GM23338 (cell line): ENCODE results near the gene FANCC. TPM values are rescaled to one million over a fixed set of nuclear protein-coding genes. Genes with fewer than 3 reads are reported as not detected.

Source experiments
- ATAC-seq: fragments of 200-7000 bp; cut with Tn5 transposase; 3 replicates; pipeline ENCODE4 v1.9.1; 2020
- DNase-seq: peaks from one replicate; pipeline ENCODE4 v3.0.0-alpha.2; 2015; ENCODE audit warnings: low spot score
- H2AFZ ChIP-seq: fragments of 200-600 bp; sonication (generic); 2 replicates; pipeline ENCODE4 v1.8.0; 2016; ENCODE audit warnings: antibody characterized with exemption, mild to moderate bottlenecking, moderate library complexity
- H3F3A ChIP-seq: fragments of 200-600 bp; sonication (generic); replicated peaks from 2 replicates; pipeline ENCODE4 v1.8.0; 2017; ENCODE audit warnings: antibody characterized with exemption, mixed run types, low read depth
- H3K27ac ChIP-seq: fragments of 200-600 bp; sonication (generic); 2 replicates; pipeline ENCODE4 v1.6.1; 2016; ENCODE audit warnings: low read depth
- H3K27me3 ChIP-seq: fragments of 200-600 bp; sonication (generic); 2 replicates; pipeline ENCODE4 v1.8.0; 2016; ENCODE audit warnings: mild to moderate bottlenecking, mixed run types, moderate library complexity; ENCODE audit not compliant: insufficient read depth
- H3K36me3 ChIP-seq: fragments of 200-600 bp; sonication (generic); 2 replicates; pipeline ENCODE4 v1.8.0; 2016; ENCODE audit warnings: mild to moderate bottlenecking; ENCODE audit not compliant: insufficient read depth
- H3K4me1 ChIP-seq: fragments of 200-600 bp; sonication (generic); 2 replicates; pipeline ENCODE4 v1.8.0; 2016; ENCODE audit warnings: mild to moderate bottlenecking, moderate library complexity; ENCODE audit not compliant: insufficient read depth
- H3K4me2 ChIP-seq: fragments of 200-600 bp; sonication (generic); 2 replicates; pipeline ENCODE4 v1.7.1; 2017; ENCODE audit warnings: mixed run types
- H3K4me3 ChIP-seq: fragments of 200-600 bp; sonication (generic); 2 replicates; pipeline ENCODE4 v1.6.1; 2016; ENCODE audit warnings: mixed run types
- H3K79me2 ChIP-seq: fragments of 200-600 bp; sonication (generic); replicated peaks from 2 replicates; pipeline ENCODE4 v1.8.0; 2017; ENCODE audit warnings: mild to moderate bottlenecking; ENCODE audit not compliant: insufficient read depth
- H3K9me2 ChIP-seq: fragments of 200-600 bp; sonication (generic); 2 replicates; pipeline ENCODE4 v1.8.0; 2017; ENCODE audit not compliant: insufficient read depth
- H4K20me1 ChIP-seq: fragments of 200-600 bp; sonication (generic); replicated peaks from 2 replicates; pipeline ENCODE4 v1.8.0; 2017; ENCODE audit warnings: mild to moderate bottlenecking; ENCODE audit not compliant: insufficient read depth
- H3K27ac Mint-ChIP-seq: 2 replicates; pipeline ENCODE4 v1.8.0; 2020; ENCODE audit warnings: inconsistent platforms, mild to moderate bottlenecking, moderate library complexity, mixed read lengths
- H3K27me3 Mint-ChIP-seq: 3 replicates; pipeline ENCODE4 v1.8.0; 2022; ENCODE audit warnings: low read depth, mild to moderate bottlenecking, moderate library complexity, mixed read lengths, inconsistent platforms; ENCODE audit not compliant: insufficient read depth, poor library complexity
- H3K36me3 Mint-ChIP-seq: 3 replicates; pipeline ENCODE4 v1.8.0; 2021; ENCODE audit warnings: low read depth, mild to moderate bottlenecking, inconsistent platforms, moderate library complexity, mixed read lengths
- H3K4me1 Mint-ChIP-seq: 3 replicates; pipeline ENCODE4 v1.8.0; 2020; ENCODE audit warnings: mild to moderate bottlenecking, inconsistent platforms, mixed read lengths
- H3K4me3 Mint-ChIP-seq: 3 replicates; pipeline ENCODE4 v1.8.0; 2021; ENCODE audit warnings: moderate library complexity, mild to moderate bottlenecking, inconsistent platforms, mixed read lengths
- H3K9me3 Mint-ChIP-seq: 3 replicates; pipeline ENCODE4 v1.8.0; 2020; ENCODE audit warnings: moderate library complexity, mild to moderate bottlenecking, inconsistent platforms, mixed read lengths
- CREB1 ChIP-seq: fragments of 250-450 bp; sonication (Bioruptor Pico); IDR thresholded peaks from 2 replicates; pipeline ENCODE4 v1.5.0; 2020; ENCODE audit warnings: low read depth, mild to moderate bottlenecking, moderate library complexity
- EZH2 ChIP-seq: fragments of 200-600 bp; sonication (generic); IDR thresholded peaks from one replicate; pipeline ENCODE4 v1.8.0; 2017; ENCODE audit warnings: antibody characterized with exemption, mild to moderate bottlenecking, low read depth; ENCODE audit not compliant: unreplicated experiment
- EZH2phosphoT487 ChIP-seq: fragments of 200-600 bp; sonication (generic); IDR thresholded peaks from one replicate; pipeline ENCODE4 v1.8.1; 2018; ENCODE audit warnings: antibody characterized with exemption; ENCODE audit not compliant: unreplicated experiment
- NANOG ChIP-seq: IDR thresholded peaks from 2 replicates; pipeline ENCODE4 v1.6.1; 2016; ENCODE audit warnings: antibody characterized with exemption, borderline replicate concordance
- POLR2AphosphoS5 ChIP-seq: IDR thresholded peaks from 2 replicates; pipeline ENCODE4 v1.6.1; 2016; ENCODE audit warnings: antibody characterized with exemption, low read depth
- STAT1 ChIP-seq: IDR thresholded peaks from one replicate; pipeline ENCODE4 v1.6.1; 2016; ENCODE audit warnings: antibody characterized with exemption; ENCODE audit not compliant: unreplicated experiment
- ZNF114 ChIP-seq: fragments of 250-450 bp; sonication (Bioruptor Pico); IDR thresholded peaks from 2 replicates; pipeline ENCODE4 v1.5.0; 2020; ENCODE audit warnings: mild to moderate bottlenecking, moderate library complexity
- ZNF331 ChIP-seq: fragments of 250-450 bp; sonication (Bioruptor Pico); IDR thresholded peaks from 2 replicates; pipeline ENCODE4 v1.5.0; 2020; ENCODE audit warnings: low read depth, mild to moderate bottlenecking, moderate library complexity
- polyA plus RNA-seq: library from polyadenylated mRNA; unstranded; fragments of >200 nt; fragmentation: Nextera tagmentation; extraction: Ambion mirVana; gene quantifications from 2 replicates; pipeline ENCODE4 v1.2.1, GENCODE V29; 2016
- total RNA-seq: library from RNA; depleted of rRNA; stranded (reverse); fragments of >200 nt; shearing (Covaris generic); gene quantifications from 2 replicates; pipeline ENCODE4 v1.2.3, GENCODE V29; 2014
- TF ChIP-seq, protein P1 (sequence below), 2 experiments: fragments of 200-600 bp in 1 of 2; sonication (generic) in 1 of 2; conservative IDR thresholded peaks; 2 replicates each; pipeline versions ENCODE4 v1.5.1 to v1.6.1; 2016 to 2017; ENCODE audit warnings: antibody characterized with exemption in 2 of 2, low read depth in 2 of 2, mild to moderate bottlenecking in 2 of 2, moderate library complexity in 1 of 2
- TF ChIP-seq, protein P2 (sequence below): fragments of 250-450 bp; sonication (Bioruptor Pico); IDR thresholded peaks from 2 replicates; pipeline ENCODE4 v1.5.0; 2020; ENCODE audit warnings: mild to moderate bottlenecking, moderate library complexity
- TF ChIP-seq, protein P3 (sequence below): IDR thresholded peaks from 2 replicates; pipeline ENCODE4 v1.6.1; 2016; ENCODE audit warnings: antibody characterized with exemption

FANCC gene
- total and polyA plus RNA-seq, 2 experiments from 2014 or later = 7.8 to 18.1 TPM

DNA sequence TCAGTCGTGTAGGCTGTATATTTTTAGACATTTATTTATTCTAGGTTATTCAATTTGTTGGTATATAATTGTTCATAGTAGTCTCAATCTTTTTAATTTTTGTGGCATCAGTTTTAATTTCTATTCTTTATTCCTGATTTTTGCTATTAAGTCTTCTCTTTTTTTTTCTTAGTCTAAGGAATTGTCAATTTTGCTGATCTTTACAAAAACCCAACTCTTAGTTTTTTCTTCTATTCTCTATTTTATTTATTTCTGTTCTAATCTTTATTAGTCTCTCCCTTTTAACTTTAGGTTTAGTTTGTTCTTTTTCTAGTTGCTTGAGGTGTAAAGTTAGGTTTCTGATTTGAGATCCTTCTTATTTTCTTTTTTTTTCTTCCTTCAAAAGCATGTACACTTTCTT lies 152.5 kb downstream of the FANCC start (continued):
- TF ChIP-seq, protein P1, sequence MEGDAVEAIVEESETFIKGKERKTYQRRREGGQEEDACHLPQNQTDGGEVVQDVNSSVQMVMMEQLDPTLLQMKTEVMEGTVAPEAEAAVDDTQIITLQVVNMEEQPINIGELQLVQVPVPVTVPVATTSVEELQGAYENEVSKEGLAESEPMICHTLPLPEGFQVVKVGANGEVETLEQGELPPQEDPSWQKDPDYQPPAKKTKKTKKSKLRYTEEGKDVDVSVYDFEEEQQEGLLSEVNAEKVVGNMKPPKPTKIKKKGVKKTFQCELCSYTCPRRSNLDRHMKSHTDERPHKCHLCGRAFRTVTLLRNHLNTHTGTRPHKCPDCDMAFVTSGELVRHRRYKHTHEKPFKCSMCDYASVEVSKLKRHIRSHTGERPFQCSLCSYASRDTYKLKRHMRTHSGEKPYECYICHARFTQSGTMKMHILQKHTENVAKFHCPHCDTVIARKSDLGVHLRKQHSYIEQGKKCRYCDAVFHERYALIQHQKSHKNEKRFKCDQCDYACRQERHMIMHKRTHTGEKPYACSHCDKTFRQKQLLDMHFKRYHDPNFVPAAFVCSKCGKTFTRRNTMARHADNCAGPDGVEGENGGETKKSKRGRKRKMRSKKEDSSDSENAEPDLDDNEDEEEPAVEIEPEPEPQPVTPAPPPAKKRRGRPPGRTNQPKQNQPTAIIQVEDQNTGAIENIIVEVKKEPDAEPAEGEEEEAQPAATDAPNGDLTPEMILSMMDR (conservative IDR thresholded peaks at IDR 0.05; ENCODE audit: low read depth in 2 of 2) = no peak
- TF ChIP-seq STAT1 = no peak

DNA sequence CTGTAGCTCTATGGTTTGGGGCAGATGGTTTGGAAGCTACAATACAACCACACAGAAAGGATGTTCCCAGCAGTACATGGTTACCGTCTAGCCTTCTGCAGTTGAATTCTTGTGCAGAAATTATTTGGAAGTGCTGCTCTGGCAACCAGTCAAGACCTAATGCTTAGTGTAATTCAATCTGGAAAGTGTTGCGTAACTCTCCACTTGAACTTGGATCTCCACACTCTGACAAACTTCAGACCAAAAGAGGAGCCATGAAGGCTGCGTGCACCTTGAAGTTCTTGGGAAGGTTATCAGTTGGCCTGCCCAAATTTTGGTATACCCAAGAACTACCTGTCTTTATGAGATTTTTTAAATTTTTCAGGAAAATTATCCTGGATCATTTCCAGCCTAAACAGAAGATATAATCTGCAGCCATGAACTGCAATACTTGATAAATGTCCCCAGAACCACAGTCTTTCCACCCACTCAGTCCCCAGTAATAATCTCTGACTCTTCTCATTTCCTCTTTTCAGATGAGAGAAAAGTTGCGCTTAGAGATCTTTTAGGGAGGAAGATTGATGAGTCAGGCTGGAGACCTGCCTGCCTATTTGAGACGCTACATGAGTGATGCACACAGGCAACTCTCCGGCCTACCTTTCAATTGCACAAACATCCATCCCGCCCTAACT lies 159.9 kb downstream of the FANCC start:
- Histone ChIP-seq H2AFZ (no peak overlapping the region), H4K20me1 (no peaks in the 10 kb centered on the region), H3K27me3 (no peaks in the 10 kb centered on the region), H3K9me2 (no peaks in the 10 kb centered on the region), H3K4me1 (no peaks in the 10 kb centered on the region), H3K4me3 (no peak overlapping the region), H3K4me2 (no peak overlapping the region), H3K36me3 (no peaks in the 10 kb centered on the region), H3K79me2 (no peaks in the 10 kb centered on the region), H3F3A (no peaks in the 10 kb centered on the region), H3K27ac (no peak overlapping the region)
- Mint-ChIP-seq H3K27me3 (peaks cover 5% of the 10 kb centered on the region), H3K36me3 (0 out of 3 replicates have a peak, but pooled peaks cover 5% of the 10 kb centered on the region), H3K9me3 (no peaks in the 10 kb centered on the region; the same call in 2 of the 3 replicates), H3K4me3 (no peak overlapping the region), H3K4me1 (no peaks in the 10 kb centered on the region), H3K27ac (no peak overlapping the region)
- no peak for DNase-seq
- no peak for ATAC-seq
- TF ChIP-seq, protein P2, sequence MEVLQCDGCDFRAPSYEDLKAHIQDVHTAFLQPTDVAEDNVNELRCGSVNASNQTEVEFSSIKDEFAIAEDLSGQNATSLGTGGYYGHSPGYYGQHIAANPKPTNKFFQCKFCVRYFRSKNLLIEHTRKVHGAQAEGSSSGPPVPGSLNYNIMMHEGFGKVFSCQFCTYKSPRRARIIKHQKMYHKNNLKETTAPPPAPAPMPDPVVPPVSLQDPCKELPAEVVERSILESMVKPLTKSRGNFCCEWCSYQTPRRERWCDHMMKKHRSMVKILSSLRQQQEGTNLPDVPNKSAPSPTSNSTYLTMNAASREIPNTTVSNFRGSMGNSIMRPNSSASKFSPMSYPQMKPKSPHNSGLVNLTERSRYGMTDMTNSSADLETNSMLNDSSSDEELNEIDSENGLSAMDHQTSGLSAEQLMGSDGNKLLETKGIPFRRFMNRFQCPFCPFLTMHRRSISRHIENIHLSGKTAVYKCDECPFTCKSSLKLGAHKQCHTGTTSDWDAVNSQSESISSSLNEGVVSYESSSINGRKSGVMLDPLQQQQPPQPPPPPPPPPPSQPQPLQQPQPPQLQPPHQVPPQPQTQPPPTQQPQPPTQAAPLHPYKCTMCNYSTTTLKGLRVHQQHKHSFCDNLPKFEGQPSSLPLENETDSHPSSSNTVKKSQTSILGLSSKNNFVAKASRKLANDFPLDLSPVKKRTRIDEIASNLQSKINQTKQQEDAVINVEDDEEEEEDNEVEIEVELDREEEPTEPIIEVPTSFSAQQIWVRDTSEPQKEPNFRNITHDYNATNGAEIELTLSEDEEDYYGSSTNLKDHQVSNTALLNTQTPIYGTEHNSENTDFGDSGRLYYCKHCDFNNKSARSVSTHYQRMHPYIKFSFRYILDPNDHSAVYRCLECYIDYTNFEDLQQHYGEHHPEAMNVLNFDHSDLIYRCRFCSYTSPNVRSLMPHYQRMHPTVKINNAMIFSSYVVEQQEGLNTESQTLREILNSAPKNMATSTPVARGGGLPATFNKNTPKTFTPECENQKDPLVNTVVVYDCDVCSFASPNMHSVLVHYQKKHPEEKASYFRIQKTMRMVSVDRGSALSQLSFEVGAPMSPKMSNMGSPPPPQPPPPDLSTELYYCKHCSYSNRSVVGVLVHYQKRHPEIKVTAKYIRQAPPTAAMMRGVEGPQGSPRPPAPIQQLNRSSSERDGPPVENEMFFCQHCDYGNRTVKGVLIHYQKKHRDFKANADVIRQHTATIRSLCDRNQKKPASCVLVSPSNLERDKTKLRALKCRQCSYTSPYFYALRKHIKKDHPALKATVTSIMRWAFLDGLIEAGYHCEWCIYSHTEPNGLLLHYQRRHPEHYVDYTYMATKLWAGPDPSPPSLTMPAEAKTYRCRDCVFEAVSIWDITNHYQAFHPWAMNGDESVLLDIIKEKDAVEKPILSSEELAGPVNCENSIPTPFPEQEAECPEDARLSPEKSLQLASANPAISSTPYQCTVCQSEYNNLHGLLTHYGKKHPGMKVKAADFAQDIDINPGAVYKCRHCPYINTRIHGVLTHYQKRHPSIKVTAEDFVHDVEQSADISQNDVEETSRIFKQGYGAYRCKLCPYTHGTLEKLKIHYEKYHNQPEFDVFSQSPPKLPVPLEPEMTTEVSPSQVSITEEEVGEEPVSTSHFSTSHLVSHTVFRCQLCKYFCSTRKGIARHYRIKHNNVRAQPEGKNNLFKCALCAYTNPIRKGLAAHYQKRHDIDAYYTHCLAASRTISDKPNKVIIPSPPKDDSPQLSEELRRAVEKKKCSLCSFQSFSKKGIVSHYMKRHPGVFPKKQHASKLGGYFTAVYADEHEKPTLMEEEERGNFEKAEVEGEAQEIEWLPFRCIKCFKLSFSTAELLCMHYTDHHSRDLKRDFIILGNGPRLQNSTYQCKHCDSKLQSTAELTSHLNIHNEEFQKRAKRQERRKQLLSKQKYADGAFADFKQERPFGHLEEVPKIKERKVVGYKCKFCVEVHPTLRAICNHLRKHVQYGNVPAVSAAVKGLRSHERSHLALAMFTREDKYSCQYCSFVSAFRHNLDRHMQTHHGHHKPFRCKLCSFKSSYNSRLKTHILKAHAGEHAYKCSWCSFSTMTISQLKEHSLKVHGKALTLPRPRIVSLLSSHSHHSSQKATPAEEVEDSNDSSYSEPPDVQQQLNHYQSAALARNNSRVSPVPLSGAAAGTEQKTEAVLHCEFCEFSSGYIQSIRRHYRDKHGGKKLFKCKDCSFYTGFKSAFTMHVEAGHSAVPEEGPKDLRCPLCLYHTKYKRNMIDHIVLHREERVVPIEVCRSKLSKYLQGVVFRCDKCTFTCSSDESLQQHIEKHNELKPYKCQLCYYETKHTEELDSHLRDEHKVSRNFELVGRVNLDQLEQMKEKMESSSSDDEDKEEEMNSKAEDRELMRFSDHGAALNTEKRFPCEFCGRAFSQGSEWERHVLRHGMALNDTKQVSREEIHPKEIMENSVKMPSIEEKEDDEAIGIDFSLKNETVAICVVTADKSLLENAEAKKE (CRISPR knock-in tag) = no peak
- TF ChIP-seq STAT1 = no peak
- no peak for TF ChIP-seq EZH2phosphoT487
- TF ChIP-seq CREB1 (CRISPR knock-in tag) = no peak
- TF ChIP-seq NANOG = no peak
- TF ChIP-seq ZNF114 = no peak
- TF ChIP-seq, protein P1 (conservative IDR thresholded peaks at IDR 0.05; ENCODE audit: low read depth in 2 of 2) = no peak
- no peak for TF ChIP-seq ZNF331 (CRISPR knock-in tag)
- no peak for TF ChIP-seq POLR2AphosphoS5
- TF ChIP-seq EZH2 = no peak
- TF ChIP-seq, protein P3, sequence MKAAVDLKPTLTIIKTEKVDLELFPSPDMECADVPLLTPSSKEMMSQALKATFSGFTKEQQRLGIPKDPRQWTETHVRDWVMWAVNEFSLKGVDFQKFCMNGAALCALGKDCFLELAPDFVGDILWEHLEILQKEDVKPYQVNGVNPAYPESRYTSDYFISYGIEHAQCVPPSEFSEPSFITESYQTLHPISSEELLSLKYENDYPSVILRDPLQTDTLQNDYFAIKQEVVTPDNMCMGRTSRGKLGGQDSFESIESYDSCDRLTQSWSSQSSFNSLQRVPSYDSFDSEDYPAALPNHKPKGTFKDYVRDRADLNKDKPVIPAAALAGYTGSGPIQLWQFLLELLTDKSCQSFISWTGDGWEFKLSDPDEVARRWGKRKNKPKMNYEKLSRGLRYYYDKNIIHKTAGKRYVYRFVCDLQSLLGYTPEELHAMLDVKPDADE = no peak
